ENCODE results near the gene FAU. TPM values are rescaled to one million over a fixed set of nuclear protein-coding genes. Genes with fewer than 3 reads are reported as not detected.

FAU gene
- total and polyA plus RNA-seq, 2 of the 13 experiments (the other 11 are each of a cell fraction or from before 2014, with no cell fraction given): 374 to 869 TPM

GRCh38 chr11:65095974-65096806 lies 25.7 kb downstream of the FAU start, which contains the start of gene VPS51 (continued):
- TF ChIP-seq ZNF205 (CRISPR knock-in tag; IDR thresholded peaks at IDR 0.05) (peak; percentile 92), GMEB2 (CRISPR knock-in tag; IDR thresholded peaks at IDR 0.05; ENCODE audit: low read depth) (no peak), ZNF143 (CRISPR knock-in tag; IDR thresholded peaks at IDR 0.05) (peak; percentile 69; the same call in 1 of the 2 replicates), SRY (CRISPR knock-in tag; IDR thresholded peaks at IDR 0.05) (peak; percentile 71; the same call in 1 of the 2 replicates), FOXC1 (CRISPR knock-in tag; IDR thresholded peaks at IDR 0.05; ENCODE audit: borderline replicate concordance) (no peak; the same call in none of the 2 replicates), ZNF790 (CRISPR knock-in tag; IDR thresholded peaks at IDR 0.05; ENCODE audit: borderline replicate concordance) (no peak), KDM6A (CRISPR knock-in tag; IDR thresholded peaks at IDR 0.05; ENCODE audit: low read depth) (no peak), SMC3 (IDR thresholded peaks at IDR 0.05; ENCODE audit: low read length) (no peak), EED (CRISPR knock-in tag; IDR thresholded peaks at IDR 0.05) (no peak; the same call in 1 of the 2 replicates), LRRFIP1 (CRISPR knock-in tag; conservative IDR thresholded peaks at IDR 0.05) (no peak; the same call in 1 of the 2 replicates), ZNF550 (CRISPR knock-in tag; IDR thresholded peaks at IDR 0.05; ENCODE audit: borderline replicate concordance) (no peak), WIZ (CRISPR knock-in tag; IDR thresholded peaks at IDR 0.05) (no peak), ZBTB38 (CRISPR knock-in tag; IDR thresholded peaks at IDR 0.05) (peak; percentile 70; the same call in 1 of the 2 replicates), ZNF382 (CRISPR knock-in tag; IDR thresholded peaks at IDR 0.05; ENCODE audit: borderline replicate concordance) (no peak), STAT5B (CRISPR knock-in tag; IDR thresholded peaks at IDR 0.05) (0 out of 2 replicates have a peak, but pooled peaks have one; percentile 64), ZNF512B (CRISPR knock-in tag; IDR thresholded peaks at IDR 0.05; ENCODE audit: borderline replicate concordance) (no peak), TP53 (CRISPR knock-in tag; conservative IDR thresholded peaks at IDR 0.05) (peak; percentile 67; the same call in 1 of the 2 replicates), ZNF496 (CRISPR knock-in tag; IDR thresholded peaks at IDR 0.05; ENCODE audit: insufficient replicate concordance) (no peak), TEAD2 (CRISPR knock-in tag; IDR thresholded peaks at IDR 0.05) (no peak), REL (CRISPR knock-in tag; conservative IDR thresholded peaks at IDR 0.05) (no peak)

Measured in HepG2 (cell line).